ENCODE measurements around the gene NCOA7. TPM values are rescaled to one million over a fixed set of nuclear protein-coding genes. Genes with fewer than 3 reads are reported as not detected.

The NCOA7 gene
- total and polyA plus RNA-seq, 12 donors, result 4.2 to 21.3 (median 10.3) TPM

DNA sequence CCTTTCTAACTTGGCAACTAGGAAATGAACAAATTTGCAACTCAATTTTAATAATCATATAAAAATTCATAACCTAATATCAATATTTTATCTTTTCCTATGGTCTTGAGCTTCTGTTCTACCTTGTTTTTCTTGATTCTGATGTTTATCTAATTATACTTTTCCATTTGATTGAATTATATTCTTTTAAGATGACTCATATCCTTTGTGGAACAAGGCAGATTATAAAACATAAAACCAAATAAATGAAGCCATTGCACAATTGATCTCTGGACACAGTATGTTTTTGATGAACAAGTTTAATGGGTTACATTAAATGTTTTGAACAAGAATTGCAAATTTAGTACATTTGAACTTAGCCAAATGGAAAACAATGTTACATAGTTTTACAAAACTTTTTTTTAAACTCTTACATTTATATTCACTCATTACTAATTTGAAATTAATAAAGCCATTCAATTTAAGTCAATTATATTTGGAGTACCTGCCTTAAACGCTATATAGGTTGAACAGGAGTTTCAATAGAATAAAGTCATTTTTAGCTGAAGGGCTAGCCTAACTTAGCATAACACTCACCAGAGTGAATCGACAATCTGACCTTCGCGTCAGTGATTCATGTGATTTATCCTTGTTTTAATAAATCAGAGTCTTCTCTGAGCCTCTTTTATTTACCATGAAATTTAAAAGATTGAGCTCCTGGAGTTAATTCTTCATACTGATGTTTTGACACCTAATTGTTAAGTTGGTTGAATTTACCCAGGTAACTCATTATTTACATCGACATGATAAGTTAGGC, 3.8 kb downstream of the NCOA7 start:
- H3K4me1 ChIP-seq, result peaks cover 5 to 65% (median 26%) of the 10 kb centered on the region in 9 donors
- ATAC-seq (no peak), DNase-seq (no peak)
- WGBS, 2 donors, result 93 to 98% methylated on average over 5 of the region's 5 CpGs
- H3K9me3 ChIP-seq, result no peaks in the 10 kb centered on the region
- intact Hi-C loops (cut with DNase I), result loop anchor here in 5 of 10 donors (5.0 to 10.0 kb wide), 3 partner anchors 48 to 163 kb away; partner anchors contain the start of gene HINT3 (in 3 of the 5)
- TF ChIP-seq, protein P1, sequence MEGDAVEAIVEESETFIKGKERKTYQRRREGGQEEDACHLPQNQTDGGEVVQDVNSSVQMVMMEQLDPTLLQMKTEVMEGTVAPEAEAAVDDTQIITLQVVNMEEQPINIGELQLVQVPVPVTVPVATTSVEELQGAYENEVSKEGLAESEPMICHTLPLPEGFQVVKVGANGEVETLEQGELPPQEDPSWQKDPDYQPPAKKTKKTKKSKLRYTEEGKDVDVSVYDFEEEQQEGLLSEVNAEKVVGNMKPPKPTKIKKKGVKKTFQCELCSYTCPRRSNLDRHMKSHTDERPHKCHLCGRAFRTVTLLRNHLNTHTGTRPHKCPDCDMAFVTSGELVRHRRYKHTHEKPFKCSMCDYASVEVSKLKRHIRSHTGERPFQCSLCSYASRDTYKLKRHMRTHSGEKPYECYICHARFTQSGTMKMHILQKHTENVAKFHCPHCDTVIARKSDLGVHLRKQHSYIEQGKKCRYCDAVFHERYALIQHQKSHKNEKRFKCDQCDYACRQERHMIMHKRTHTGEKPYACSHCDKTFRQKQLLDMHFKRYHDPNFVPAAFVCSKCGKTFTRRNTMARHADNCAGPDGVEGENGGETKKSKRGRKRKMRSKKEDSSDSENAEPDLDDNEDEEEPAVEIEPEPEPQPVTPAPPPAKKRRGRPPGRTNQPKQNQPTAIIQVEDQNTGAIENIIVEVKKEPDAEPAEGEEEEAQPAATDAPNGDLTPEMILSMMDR (IDR thresholded peaks at IDR 0.05), result no peak
- H3K4me3 ChIP-seq, result no peak overlapping the region
- peak overlapping the region in 3 of 10 donors; percentile 17 to 96 (median 58) for H3K27ac ChIP-seq
- H3K27me3 ChIP-seq, result no peaks in the 10 kb centered on the region
- H3K36me3 ChIP-seq, result peaks cover 0 to 14% (median 0%) of the 10 kb centered on the region in 9 donors

DNA sequence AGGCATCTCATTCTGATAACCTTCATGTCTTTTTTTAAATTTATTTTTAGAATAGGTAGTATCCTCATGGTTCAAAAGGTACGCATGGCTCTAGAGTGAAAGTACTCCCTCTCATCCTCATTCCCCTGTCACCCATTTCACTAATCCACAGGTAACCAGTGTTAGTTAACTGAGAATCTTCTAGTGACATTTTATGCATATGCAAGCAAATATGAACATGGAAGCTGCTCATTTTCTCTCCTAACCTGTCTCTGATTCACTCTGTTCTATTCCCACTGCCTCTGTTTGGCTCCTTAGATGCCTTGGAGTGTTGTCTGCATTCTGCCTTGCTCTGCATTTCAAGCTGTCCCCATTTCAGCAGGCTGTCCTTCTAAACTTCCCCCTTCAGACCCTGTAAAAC, 4.5 kb downstream of the NCOA7 start:
- Histone ChIP-seq H3K9me3 (no peaks in the 10 kb centered on the region), H3K27me3 (no peaks in the 10 kb centered on the region), H3K4me3 (no peak overlapping the region), H3K36me3 (peaks cover 0 to 15% (median 0%) of the 10 kb centered on the region in 9 donors), H3K4me1 (peaks cover 0 to 65% (median 20%) of the 10 kb centered on the region in 9 donors), H3K27ac (no peak overlapping the region)
- DNase-seq, result no peak
- 94 to 96% methylated on average over 1 of the region's 1 CpG for WGBS, 2 donors
- TF ChIP-seq, protein P1 (IDR thresholded peaks at IDR 0.05), result no peak
- intact Hi-C loops (cut with DNase I), result loop anchor here in 2 of 10 donors (10.0 kb wide), 1 partner anchor 50 kb away; no protein-coding TSS in a partner anchor
- no peak for ATAC-seq

GRCh38 chr6:125797120-125797885, 6.5 kb downstream of the NCOA7 start:
- peaks cover 0 to 15% (median 0%) of the 10 kb centered on the region in 9 donors for H3K36me3 ChIP-seq
- ATAC-seq (no peak), DNase-seq (no peak)
- TF ChIP-seq, protein P1 (IDR thresholded peaks at IDR 0.05), result no peak
- peaks cover 0 to 61% (median 16%) of the 10 kb centered on the region in 9 donors for H3K4me1 ChIP-seq
- no peaks in the 10 kb centered on the region for H3K9me3 ChIP-seq
- no peak overlapping the region for H3K27ac ChIP-seq
- 92 to 97% methylated on average over 3 of the region's 3 CpGs for WGBS, 2 donors
- H3K4me3 ChIP-seq, result no peak overlapping the region
- intact Hi-C loops (cut with DNase I), result loop anchor here in 2 of 10 donors (10.0 kb wide), 1 partner anchor 47 kb away; no protein-coding TSS in a partner anchor
- H3K27me3 ChIP-seq, result no peaks in the 10 kb centered on the region

- peak overlapping the region in 1 of 10 donors; percentile 49 for H3K27ac ChIP-seq
- H3K4me3 ChIP-seq, result no peak overlapping the region
- intact Hi-C loops (cut with DNase I), result loop anchor here in 2 of 10 donors (10.0 kb wide), 1 partner anchor 47 kb away; no protein-coding TSS in a partner anchor
- ATAC-seq (no peak), DNase-seq (no peak)
- H3K36me3 ChIP-seq, result peaks cover 0 to 15% (median 0%) of the 10 kb centered on the region in 9 donors
- H3K9me3 ChIP-seq, result no peaks in the 10 kb centered on the region
- H3K27me3 ChIP-seq, result no peaks in the 10 kb centered on the region
- TF ChIP-seq, protein P1 (IDR thresholded peaks at IDR 0.05), result no peak
- H3K4me1 ChIP-seq, result peaks cover 0 to 61% (median 16%) of the 10 kb centered on the region in 9 donors
- WGBS, 2 donors, result 76 to 78% methylated on average over 3 of the region's 3 CpGs
Measured at GRCh38 chr6:125797886-125798444, 7.2 kb downstream of the NCOA7 start.
